CD14-positive monocyte (primary cell): ENCODE measurements around the gene HNRNPC. TPM values are rescaled to one million over a fixed set of nuclear protein-coding genes. Genes with fewer than 3 reads are reported as not detected.
A peak's percentile ranks its signal among the peaks of the same experiment; 100 is the strongest.
"Not testable (repeated sequence)": the region's sequence is repeated elsewhere in the genome, so short reads cannot be mapped to it uniquely, and the experiment has no call there.

ENCODE experiments used
- DNase-seq, 3 donors: peaks; one replicate each; pipeline ENCODE4 v3.0.0-alpha.2; 2011 to 2022
- H2AFZ ChIP-seq: 2 replicates; pipeline ENCODE4 v1.6.0; 2012; ENCODE audit warnings: mild to moderate bottlenecking, low read depth, low read length, inconsistent platforms; ENCODE audit not compliant: insufficient read depth, poor library complexity, severe bottlenecking
- H3K27ac ChIP-seq, 2 donors: 1 replicate in 1 of 2; 2 replicates in 1 of 2; pipeline ENCODE4 v1.5.1; 2012 to 2013; ENCODE audit warnings: low read length in 2 of 2, control low read depth in 1 of 2, inconsistent platforms in 1 of 2, low read depth in 1 of 2, mild to moderate bottlenecking in 1 of 2
- H3K27me3 ChIP-seq, 2 donors: one replicate each; pipeline versions ENCODE4 v1.6.0 to v1.6.1; 2011 to 2013; ENCODE audit warnings: low read length in 2 of 2; ENCODE audit not compliant: control insufficient read depth in 2 of 2, insufficient read depth in 2 of 2
- H3K36me3 ChIP-seq, 2 donors: replicated peaks in 1 of 2; 1 replicate in 1 of 2; 2 replicates in 1 of 2; pipeline versions ENCODE4 v1.5.1 to v1.6.1; 2012 to 2013; ENCODE audit warnings: low read length in 2 of 2, control low read depth in 1 of 2, inconsistent platforms in 1 of 2, mild to moderate bottlenecking in 1 of 2; ENCODE audit not compliant: insufficient read depth in 2 of 2, control insufficient read depth in 1 of 2
- H3K4me1 ChIP-seq, 2 donors: 1 replicate in 1 of 2; 2 replicates in 1 of 2; pipeline versions ENCODE4 v1.5.1 to v1.6.1; 2012 to 2013; ENCODE audit warnings: low read length in 2 of 2, control low read depth in 1 of 2, inconsistent platforms in 1 of 2, mild to moderate bottlenecking in 1 of 2, moderate library complexity in 1 of 2; ENCODE audit not compliant: insufficient read depth in 2 of 2, control insufficient read depth in 1 of 2
- H3K4me2 ChIP-seq: replicated peaks from 2 replicates; pipeline ENCODE3; 2012; ENCODE audit warnings: low read length, moderate library complexity, mild to moderate bottlenecking; ENCODE audit not compliant: poor library complexity, severe bottlenecking; ENCODE audit errors: extremely low read depth
- H3K4me3 ChIP-seq, 3 experiments: fragments of 200-600 bp in 1 of 3; sonication (generic) in 1 of 3; replicated peaks in 1 of 3; 1 replicate in 2 of 3; 2 replicates in 1 of 3; pipeline ENCODE4 v1.5.1; 2011 to 2013; ENCODE audit warnings: low read length in 3 of 3, mild to moderate bottlenecking in 3 of 3, control low read depth in 2 of 3, low read depth in 2 of 3, inconsistent platforms in 1 of 3, moderate library complexity in 1 of 3
- H3K79me2 ChIP-seq: 2 replicates; pipeline ENCODE4 v1.6.0; 2012; ENCODE audit warnings: mild to moderate bottlenecking, control low read depth, inconsistent platforms, low read length, moderate library complexity; ENCODE audit not compliant: insufficient read depth
- H3K9ac ChIP-seq: 2 replicates; pipeline ENCODE4 v1.6.0; 2017; ENCODE audit warnings: low read length, mild to moderate bottlenecking; ENCODE audit not compliant: insufficient read depth, poor library complexity, severe bottlenecking
- H3K9me3 ChIP-seq, 2 donors: replicated peaks in 1 of 2; 1 replicate in 1 of 2; 2 replicates in 1 of 2; pipeline versions ENCODE4 v1.5.1 to v1.6.1; 2012 to 2013; ENCODE audit warnings: low read length in 2 of 2, control low read depth in 1 of 2; ENCODE audit not compliant: control insufficient read depth in 1 of 2, insufficient read depth in 1 of 2
- H4K20me1 ChIP-seq: 2 replicates; pipeline ENCODE4 v1.6.0; 2012; ENCODE audit warnings: mild to moderate bottlenecking, low read length, control low read depth, moderate library complexity; ENCODE audit not compliant: insufficient read depth
- H3K27ac Mint-ChIP-seq, 7 donors: one replicate each; pipeline ENCODE4 v1.8.0; 2020; ENCODE audit warnings: mild to moderate bottlenecking in 7 of 7, mixed read lengths in 7 of 7, moderate library complexity in 6 of 7, inconsistent platforms in 2 of 7
- H3K27me3 Mint-ChIP-seq, 3 donors: one replicate each; pipeline ENCODE4 v1.8.0; 2021 to 2022; ENCODE audit warnings: low read depth in 3 of 3, mild to moderate bottlenecking in 3 of 3, mixed read lengths in 3 of 3, moderate library complexity in 3 of 3, inconsistent platforms in 1 of 3
- H3K36me3 Mint-ChIP-seq, 2 donors: one replicate each; pipeline ENCODE4 v1.8.0; 2020; ENCODE audit warnings: mixed read lengths in 2 of 2, inconsistent platforms in 1 of 2, mild to moderate bottlenecking in 1 of 2
- H3K4me1 Mint-ChIP-seq: one replicate; pipeline ENCODE4 v1.8.0; 2020; ENCODE audit warnings: mild to moderate bottlenecking, mixed read lengths
- H3K4me3 Mint-ChIP-seq, 2 donors: one replicate each; pipeline ENCODE4 v1.8.0; 2020; ENCODE audit warnings: mild to moderate bottlenecking in 2 of 2, mixed read lengths in 2 of 2, moderate library complexity in 1 of 2
- H3K9me3 Mint-ChIP-seq, 7 donors: one replicate each; pipeline ENCODE4 v1.8.0; 2020 to 2022; ENCODE audit warnings: mixed read lengths in 7 of 7, mild to moderate bottlenecking in 6 of 7, moderate library complexity in 6 of 7, inconsistent platforms in 2 of 7
- CTCF ChIP-seq: fragments of 200-600 bp; IDR thresholded peaks from one replicate; pipeline ENCODE4 v1.8.0; 2022; ENCODE audit warnings: antibody characterized with exemption, mild to moderate bottlenecking
- WGBS: methylation state at CpG from one replicate; pipeline ENCODE4 v1.1.5; 2013; ENCODE audit warnings: missing lambda C conversion rate; ENCODE audit not compliant: insufficient coverage; 5-methylcytosine and 5-hydroxymethylcytosine counted together
- intact Hi-C, 2 donors: fragments of 100-400 bp; cut with micrococcal nuclease; formaldehyde crosslinking; loops; one replicate each; pipeline versions ENCODE4 v1.15.0 to v1.15.1; 2023
- polyA plus RNA-seq, 3 donors: library from polyadenylated mRNA; depleted of rRNA in 1 of 3; unstranded in 2 of 3; stranded (reverse) in 1 of 3; fragments of 300-500 nt in 2 of 3; fragments of >200 nt in 1 of 3; fragmentation: Illumina TruSeq in 2 of 3; gene quantifications; 1 replicate in 2 of 3; 2 replicates in 1 of 3; pipeline ENCODE4 v1.2.3, GENCODE V29; 2012 to 2021

HNRNPC gene
- polyA plus RNA-seq, 3 donors, result 391 to 609 (median 580) TPM

- peaks cover 5 to 15% (median 6%) of the 10 kb centered on the region in 3 donors for H3K27me3 Mint-ChIP-seq
These were observed 101.2 kb downstream of the HNRNPC start for GRCh38 chr14:21168055-21168454.

GRCh38 chr14:21165670-21166069, 103.6 kb downstream of the HNRNPC start:
- H3K27me3 ChIP-seq, H3K27ac Mint-ChIP-seq, H3K4me3 Mint-ChIP-seq, H3K36me3 Mint-ChIP-seq, H3K79me2 ChIP-seq, DNase-seq, H3K4me2 ChIP-seq, H3K4me3 ChIP-seq, intact Hi-C loops, H2AFZ ChIP-seq, H3K36me3 ChIP-seq, H3K9ac ChIP-seq, H4K20me1 ChIP-seq, H3K4me1 Mint-ChIP-seq, H3K4me1 ChIP-seq, H3K27ac ChIP-seq: not testable (repeated sequence)
- peaks cover 0 to 16% of the 10 kb centered on the region in 2 donors for H3K9me3 ChIP-seq
- peaks cover 2 to 18% (median 5%) of the 10 kb centered on the region in 3 donors for H3K27me3 Mint-ChIP-seq
- no CpG with 5 or more reads among the region's 1 CpG for WGBS
- H3K9me3 Mint-ChIP-seq, result peaks cover 0 to 15% (median 6%) of the 10 kb centered on the region in 7 donors

More at GRCh38 chr14:21168055-21168454, 101.2 kb downstream of the HNRNPC start:
- WGBS, result 100% methylated on average over 1 of the region's 8 CpGs
- intact Hi-C loops, result no loop called here
- H2AFZ ChIP-seq, result no peak overlapping the region
- no peaks in the 10 kb centered on the region for H3K4me1 ChIP-seq
- no peaks in the 10 kb centered on the region for H3K79me2 ChIP-seq
- H3K4me3 ChIP-seq, result no peak overlapping the region
- H3K36me3 ChIP-seq, result no peaks in the 10 kb centered on the region
- Mint-ChIP-seq H3K27ac (peak overlapping the region in 1 of 7 donors; percentile 65), H3K9me3 (peaks cover 5 to 20% (median 8%) of the 10 kb centered on the region in 7 donors), H3K4me1 (peaks cover 1% of the 10 kb centered on the region), H3K4me3 (no peak overlapping the region), H3K36me3 (no peaks in the 10 kb centered on the region)
- H3K27me3 ChIP-seq, result no peaks in the 10 kb centered on the region
- no peak overlapping the region for H3K9ac ChIP-seq
- H4K20me1 ChIP-seq, result no peaks in the 10 kb centered on the region
- H3K4me2 ChIP-seq, result no peak overlapping the region
- no peak for DNase-seq
- H3K9me3 ChIP-seq, result peaks cover 0 to 16% of the 10 kb centered on the region in 2 donors
- no peak overlapping the region for H3K27ac ChIP-seq
- TF ChIP-seq CTCF, result no peak

- H3K36me3 ChIP-seq, H3K4me1 ChIP-seq, H3K4me2 ChIP-seq, H3K79me2 ChIP-seq, H3K4me1 Mint-ChIP-seq, H3K9ac ChIP-seq, H4K20me1 ChIP-seq, H3K27ac ChIP-seq, H2AFZ ChIP-seq, DNase-seq, H3K36me3 Mint-ChIP-seq, intact Hi-C loops, H3K4me3 Mint-ChIP-seq, H3K27ac Mint-ChIP-seq, H3K4me3 ChIP-seq, H3K27me3 ChIP-seq: not testable (repeated sequence)
- WGBS, result 80% methylated on average over 1 of the region's 7 CpGs
- Mint-ChIP-seq H3K27me3 (peaks cover 2 to 14% (median 5%) of the 10 kb centered on the region in 3 donors), H3K9me3 (peaks cover 0 to 12% (median 5%) of the 10 kb centered on the region in 7 donors)
- peaks cover 0 to 15% of the 10 kb centered on the region in 2 donors for H3K9me3 ChIP-seq
These were observed 104.1 kb downstream of the HNRNPC start for GRCh38 chr14:21165002-21165605.
